HCT116 (cell line): Measurements from ENCODE around the gene IRS1. TPM values are rescaled to one million over a fixed set of nuclear protein-coding genes. Genes with fewer than 3 reads are reported as not detected.

Experiments used
- ATAC-seq: fragments of 200-7000 bp; cut with Tn5 transposase; 2 replicates; pipeline ENCODE4 v1.9.1; 2020; ENCODE audit warnings: mild to moderate bottlenecking, moderate library complexity
- BruUV-seq: library from RNA; stranded (reverse); fragments of 400-500 nt; replicated peaks from 2 replicates; lab custom pipeline; 2021; lab: Mats Ljungman, UMichigan
- CTCF ChIA-PET: fragments of 300-600 bp; sonication (Branson Sonifier 250); formaldehyde crosslinking; loops from one replicate; lab custom pipeline; 2021; ENCODE audit warnings: antibody characterized with exemption; lab: Charles Lee
- POLR2A ChIA-PET: fragments of 300-600, 350-600 bp; sonication (Branson Sonifier 250); formaldehyde crosslinking; loops from one replicate; lab custom pipeline; 2021; ENCODE audit warnings: antibody characterized with exemption; lab: Charles Lee
- RAD21 ChIA-PET, 2 experiments: fragments of 300-600 bp; sonication (Branson Sonifier 250); formaldehyde crosslinking; loops; one replicate each; lab custom pipeline; 2023; ENCODE audit warnings: low total read pairs in 2 of 2; ENCODE audit not compliant: uncharacterized antibody in 2 of 2, unreplicated experiment in 2 of 2, low non-redundant PET in 1 of 2; lab: Charles Lee
- DNase-seq: peaks from one replicate; pipeline ENCODE4 v3.0.0-alpha.2; 2010; ENCODE audit warnings: low read depth, low spot score
- H2AFZ ChIP-seq: fragments of 200-600 bp; shearing (Covaris generic), sonication (generic); 2 replicates; pipeline ENCODE4 v1.6.1; 2017; ENCODE audit warnings: low read depth, mixed run types, mixed read lengths, antibody characterized with exemption, low read length; ENCODE audit not compliant: poor library complexity, severe bottlenecking
- H3K27ac ChIP-seq: 2 replicates; pipeline ENCODE4 v1.5.1; 2012; ENCODE audit warnings: low read depth, low read length
- H3K27me3 ChIP-seq: fragments of 200-600 bp; sonication (generic); 2 replicates; pipeline ENCODE4 v1.6.1; 2016; ENCODE audit warnings: mixed run types, low read length, mixed read lengths; ENCODE audit not compliant: insufficient read depth
- H3K36me3 ChIP-seq, 2 experiments: fragments of 200-500 bp in 1 of 2; fragments of 200-600 bp in 1 of 2; sonication (Bioruptor generic) in 1 of 2; sonication (generic) in 1 of 2; 2 replicates each; pipeline versions ENCODE4 v1.5.1 to v1.6.1; 2014 to 2016; ENCODE audit warnings: low read length in 2 of 2, inconsistent platforms in 1 of 2, mixed read lengths in 1 of 2, mixed run types in 1 of 2; ENCODE audit not compliant: insufficient read depth in 2 of 2, control insufficient read depth in 1 of 2
- H3K4me1 ChIP-seq, 2 experiments: fragments of 200-600 bp in 1 of 2; sonication (generic) in 1 of 2; 2 replicates each; pipeline versions ENCODE4 v1.5.1 to v1.6.1; 2012 to 2017; ENCODE audit warnings: low read length in 2 of 2, inconsistent platforms in 1 of 2, mild to moderate bottlenecking in 1 of 2, mixed read lengths in 1 of 2, mixed run types in 1 of 2, moderate library complexity in 1 of 2; ENCODE audit not compliant: insufficient read depth in 2 of 2, control insufficient read depth in 1 of 2
- H3K4me2 ChIP-seq: fragments of 200-600 bp; sonication (generic); 2 replicates; pipeline ENCODE4 v1.6.1; 2017; ENCODE audit warnings: mixed run types, low read length, mixed read lengths
- H3K4me3 ChIP-seq, 2 experiments: fragments of 200-600 bp in 1 of 2; sonication (generic) in 1 of 2; replicated peaks in 1 of 2; 2 replicates each; pipeline ENCODE4 v1.5.1; 2011 to 2016; ENCODE audit warnings: low read length in 2 of 2, control low read depth in 1 of 2, low read depth in 1 of 2, mild to moderate bottlenecking in 1 of 2, mixed read lengths in 1 of 2, mixed run types in 1 of 2
- H3K79me2 ChIP-seq: fragments of 200-600 bp; sonication (generic); 2 replicates; pipeline ENCODE4 v1.6.1; 2017; ENCODE audit warnings: mild to moderate bottlenecking, mixed run types, low read length, moderate library complexity, mixed read lengths; ENCODE audit not compliant: insufficient read depth
- H3K9ac ChIP-seq: fragments of 200-600 bp; sonication (generic); 2 replicates; pipeline ENCODE4 v1.6.1; 2016; ENCODE audit warnings: low read length, mixed read lengths
- H3K9me2 ChIP-seq: fragments of 200-600 bp; sonication (generic), shearing (Covaris generic); 2 replicates; pipeline ENCODE4 v1.6.1; 2017; ENCODE audit warnings: mixed run types, mild to moderate bottlenecking, moderate library complexity; ENCODE audit not compliant: insufficient read depth
- H3K9me3 ChIP-seq, 2 experiments: fragments of 200-500 bp in 1 of 2; fragments of 200-600 bp in 1 of 2; sonication (Bioruptor generic) in 1 of 2; sonication (generic) in 1 of 2; 2 replicates each; pipeline ENCODE4 v1.6.1; 2014 to 2017; ENCODE audit warnings: low read length in 2 of 2, mixed read lengths in 2 of 2, inconsistent platforms in 1 of 2, low read depth in 1 of 2, mild to moderate bottlenecking in 1 of 2, mixed run types in 1 of 2, moderate library complexity in 1 of 2; ENCODE audit not compliant: control insufficient read depth in 1 of 2, insufficient read depth in 1 of 2
- H4K20me1 ChIP-seq: fragments of 200-600 bp; sonication (generic), shearing (Covaris generic); 2 replicates; pipeline ENCODE4 v1.6.1; 2017; ENCODE audit warnings: mixed run types, mild to moderate bottlenecking, moderate library complexity; ENCODE audit not compliant: insufficient read depth
- CBX3 ChIP-seq: IDR thresholded peaks from 2 replicates; pipeline ENCODE4 v1.6.1; 2012; ENCODE audit warnings: low read depth
- ELF1 ChIP-seq: IDR thresholded peaks from 2 replicates; pipeline ENCODE4 v1.6.1; 2012; ENCODE audit warnings: low read depth, borderline replicate concordance
- EZH2 ChIP-seq: fragments of 200-600 bp; sonication (generic); IDR thresholded peaks from 2 replicates; pipeline ENCODE4 v1.6.1; 2017; ENCODE audit warnings: antibody characterized with exemption, mixed run types
- RAD21 ChIP-seq: IDR thresholded peaks from 2 replicates; pipeline ENCODE4 v1.6.1; 2012; ENCODE audit warnings: low read depth, mild to moderate bottlenecking
- REST ChIP-seq: IDR thresholded peaks from 2 replicates; pipeline ENCODE4 v1.6.1; 2012; ENCODE audit warnings: low read depth
- SIN3A ChIP-seq: IDR thresholded peaks from 2 replicates; pipeline ENCODE4 v1.6.1; 2012; ENCODE audit warnings: low read depth
- SP1 ChIP-seq: IDR thresholded peaks from 2 replicates; pipeline ENCODE4 v1.6.1; 2012; ENCODE audit warnings: low read depth
- TCF7L2 ChIP-seq: IDR thresholded peaks from 2 replicates; pipeline ENCODE4 v1.7.0; 2011; ENCODE audit warnings: borderline replicate concordance, inconsistent platforms; ENCODE audit not compliant: insufficient read depth, insufficient read length; ENCODE audit errors: extremely low read depth
- YY1 ChIP-seq: IDR thresholded peaks from 2 replicates; pipeline ENCODE4 v1.6.1; 2011; ENCODE audit warnings: low read length, low read depth, moderate library complexity, mild to moderate bottlenecking; ENCODE audit not compliant: insufficient replicate concordance; ENCODE audit errors: extremely low read depth
- intact Hi-C: fragments of 100-400 bp; cut with micrococcal nuclease; formaldehyde crosslinking; loops from 2 replicates; pipeline ENCODE4 v1.10.0; 2022
- total RNA-seq: library from RNA; stranded (reverse); gene quantifications from one replicate; pipeline ENCODE4 v1.2.1, GENCODE V29; 2021; ENCODE audit not compliant: unreplicated experiment
- TF ChIP-seq, protein P1 (sequence below): IDR thresholded peaks from 2 replicates; pipeline ENCODE4 v1.6.1; 2012

The IRS1 gene
- total RNA-seq, 1 experiment from 2014 or later, result 88.8 TPM

DNA sequence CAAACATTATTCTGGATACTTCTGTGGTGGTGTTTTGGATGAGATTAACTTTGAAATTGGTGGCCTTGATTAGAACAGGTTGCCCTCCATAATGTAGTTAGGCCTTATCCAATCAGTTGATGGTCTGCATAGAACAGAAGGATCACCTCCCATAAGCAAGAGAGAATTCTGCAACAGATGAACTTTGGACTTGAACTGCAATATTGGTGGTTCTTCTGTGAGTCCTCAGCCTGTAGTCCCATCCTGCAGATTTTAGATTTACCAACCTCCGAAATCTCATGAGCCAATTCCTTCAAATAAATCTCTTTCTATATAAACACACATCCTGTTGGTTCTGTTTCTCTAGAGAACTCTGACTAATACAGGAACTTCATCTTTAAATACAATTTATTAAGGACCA, 81.9 kb downstream of the IRS1 start:
- Histone ChIP-seq H3K9ac (no peak overlapping the region), H3K27me3 (no peaks in the 10 kb centered on the region), H3K79me2 (no peaks in the 10 kb centered on the region), H3K27ac (no peak overlapping the region), H4K20me1 (no peaks in the 10 kb centered on the region), H3K4me2 (no peak overlapping the region), H3K9me2 (no peaks in the 10 kb centered on the region), H3K4me1 (peaks cover 3 to 4% of the 10 kb centered on the region in 2 experiments; a peak in 2 of 4 replicates), H3K4me3 (no peak overlapping the region), H3K9me3 (no peaks in the 10 kb centered on the region), H2AFZ (peak overlapping the region; percentile 32), H3K36me3 (no peaks in the 10 kb centered on the region)
- DNase-seq (no peak), ATAC-seq (no peak)
- TF ChIP-seq, protein P1, sequence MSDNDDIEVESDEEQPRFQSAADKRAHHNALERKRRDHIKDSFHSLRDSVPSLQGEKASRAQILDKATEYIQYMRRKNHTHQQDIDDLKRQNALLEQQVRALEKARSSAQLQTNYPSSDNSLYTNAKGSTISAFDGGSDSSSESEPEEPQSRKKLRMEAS, result no peak
- TF ChIP-seq REST, result no peak
- no peak for TF ChIP-seq SP1
- TF ChIP-seq RAD21, result no peak
- no peak for TF ChIP-seq SIN3A
- no peak for TF ChIP-seq CBX3
- no peak for TF ChIP-seq TCF7L2
- TF ChIP-seq EZH2, result no peak
- TF ChIP-seq ELF1, result no peak
- no peak for TF ChIP-seq YY1
- ChIA-PET RAD21 (no interaction called here), POLR2A (interaction anchor here (1.0 kb wide), 1 partner anchor 11 kb away, joined by 3 read pairs; no protein-coding TSS in a partner anchor), CTCF (no interaction called here)
- intact Hi-C loops, result no loop called here
- no TSS peak for BruUV-seq
